Lower leg skin (tissue), 3 donors: ENCODE measurements around the gene RAB27B.

Source experiments
- POLR2A ChIP-seq, 2 donors: fragments of 450-650 bp; IDR thresholded peaks; one replicate each; pipeline ENCODE4 v1.6.1; 2016 to 2017; ENCODE audit warnings: antibody characterized with exemption in 2 of 2, mild to moderate bottlenecking in 1 of 2, moderate library complexity in 1 of 2
- TF ChIP-seq, protein P1 (sequence below), 3 donors: fragments of 450-650 bp; IDR thresholded peaks; one replicate each; pipeline ENCODE4 v1.5.1; 2016; ENCODE audit warnings: antibody characterized with exemption in 3 of 3, mild to moderate bottlenecking in 3 of 3, moderate library complexity in 2 of 3

- TF ChIP-seq, protein P1, sequence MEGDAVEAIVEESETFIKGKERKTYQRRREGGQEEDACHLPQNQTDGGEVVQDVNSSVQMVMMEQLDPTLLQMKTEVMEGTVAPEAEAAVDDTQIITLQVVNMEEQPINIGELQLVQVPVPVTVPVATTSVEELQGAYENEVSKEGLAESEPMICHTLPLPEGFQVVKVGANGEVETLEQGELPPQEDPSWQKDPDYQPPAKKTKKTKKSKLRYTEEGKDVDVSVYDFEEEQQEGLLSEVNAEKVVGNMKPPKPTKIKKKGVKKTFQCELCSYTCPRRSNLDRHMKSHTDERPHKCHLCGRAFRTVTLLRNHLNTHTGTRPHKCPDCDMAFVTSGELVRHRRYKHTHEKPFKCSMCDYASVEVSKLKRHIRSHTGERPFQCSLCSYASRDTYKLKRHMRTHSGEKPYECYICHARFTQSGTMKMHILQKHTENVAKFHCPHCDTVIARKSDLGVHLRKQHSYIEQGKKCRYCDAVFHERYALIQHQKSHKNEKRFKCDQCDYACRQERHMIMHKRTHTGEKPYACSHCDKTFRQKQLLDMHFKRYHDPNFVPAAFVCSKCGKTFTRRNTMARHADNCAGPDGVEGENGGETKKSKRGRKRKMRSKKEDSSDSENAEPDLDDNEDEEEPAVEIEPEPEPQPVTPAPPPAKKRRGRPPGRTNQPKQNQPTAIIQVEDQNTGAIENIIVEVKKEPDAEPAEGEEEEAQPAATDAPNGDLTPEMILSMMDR (IDR thresholded peaks at IDR 0.05): no peak
- no peak for TF ChIP-seq POLR2A (IDR thresholded peaks at IDR 0.05)
Observed at GRCh38 chr18:54780970-54781369, 47.3 kb upstream of the RAB27B start.
